BJ (cell line): Measurements from ENCODE around the gene GIMAP1. TPM values are rescaled to one million over a fixed set of nuclear protein-coding genes. Genes with fewer than 3 reads are reported as not detected.

Experiments used
- CTCF ChIA-PET: fragments of 350-600 bp; formaldehyde crosslinking; extraction: SDS; loops from one replicate; lab custom pipeline; 2021; ENCODE audit warnings: antibody characterized with exemption, inconsistent platforms; lab: Yijun Ruan, JAX
- POLR2A ChIA-PET: fragments of 300-600 bp; sonication (Branson Sonifier 250); formaldehyde crosslinking; extraction: SDS; loops from one replicate; lab custom pipeline; 2021; ENCODE audit warnings: antibody characterized with exemption; lab: Charles Lee
- DNase-seq: peaks from one replicate; pipeline ENCODE4 v3.0.0-alpha.2; 2011; ENCODE audit warnings: low read depth
- H3K27me3 ChIP-seq: 2 replicates; pipeline ENCODE4 v1.6.0; 2011; ENCODE audit warnings: low read length; ENCODE audit not compliant: control insufficient read depth, insufficient read depth
- H3K36me3 ChIP-seq: 2 replicates; pipeline ENCODE4 v1.5.1; 2011; ENCODE audit warnings: low read length; ENCODE audit not compliant: control insufficient read depth, insufficient read depth
- H3K4me3 ChIP-seq: 2 replicates; pipeline ENCODE4 v1.5.1; 2011; ENCODE audit warnings: low read depth, mild to moderate bottlenecking, control low read depth, low read length
- CTCF ChIP-seq: IDR thresholded peaks from 2 replicates; pipeline ENCODE4 v1.5.1; 2011; ENCODE audit warnings: low read depth, mild to moderate bottlenecking, control low read depth, inconsistent platforms, low read length, moderate library complexity; ENCODE audit not compliant: insufficient read depth
- polyA plus RNA-seq: library from polyadenylated mRNA; depleted of rRNA; stranded (reverse); fragments of >200 nt; gene quantifications from 2 replicates; pipeline ENCODE4 v1.2.3, GENCODE V29; 2011

Gene GIMAP1
- polyA plus RNA-seq, 1 experiment, result not detected

GRCh38 chr7:150734254-150734653 lies 17.8 kb downstream of the GIMAP1 start:
- Histone ChIP-seq H3K27me3 (no peaks in the 10 kb centered on the region), H3K4me3 (no peak overlapping the region), H3K36me3 (no peaks in the 10 kb centered on the region)
- no peak for TF ChIP-seq CTCF
- ChIA-PET POLR2A (no interaction called here), CTCF (no interaction called here)
- DNase-seq, result no peak

DNA sequence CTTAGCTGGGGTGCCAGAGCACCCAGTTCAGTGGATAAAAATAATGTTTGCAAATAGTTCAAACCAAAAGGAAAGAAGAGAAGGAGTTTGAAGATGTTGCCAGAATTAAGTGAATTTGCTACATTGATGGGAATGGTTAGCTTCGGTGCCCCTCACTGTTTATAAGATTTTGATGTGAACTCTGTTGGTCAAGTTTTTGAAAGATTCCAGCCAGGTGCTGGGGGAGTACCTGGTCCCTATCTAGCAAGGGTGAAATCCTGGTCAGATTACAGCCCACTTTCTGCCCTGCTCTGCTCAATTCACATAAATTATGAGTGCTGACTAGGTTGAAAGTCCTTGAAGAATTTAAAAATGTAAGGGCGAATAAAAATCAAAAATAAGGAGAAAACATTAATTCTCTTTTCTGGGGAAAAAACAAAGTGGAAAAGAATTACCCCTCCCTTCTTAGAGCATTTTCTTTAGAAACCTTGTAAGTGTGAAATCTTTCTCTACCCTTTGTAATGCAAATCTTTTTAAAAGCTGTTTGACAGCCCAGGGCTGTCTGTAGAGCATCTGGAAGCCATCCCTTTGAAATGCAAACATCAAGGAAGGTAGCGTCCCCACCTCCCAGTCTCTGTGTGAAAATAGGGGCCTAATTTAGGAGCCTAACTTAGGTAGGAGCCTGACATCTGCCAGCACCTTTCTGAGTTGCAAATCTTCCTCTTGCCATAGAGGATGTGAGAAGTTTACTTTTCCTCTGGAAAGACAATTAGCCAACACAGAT lies 19.4 kb downstream of the GIMAP1 start:
- no peak for DNase-seq
- H3K4me3 ChIP-seq, result no peak overlapping the region
- no peaks in the 10 kb centered on the region for H3K27me3 ChIP-seq
- no peaks in the 10 kb centered on the region for H3K36me3 ChIP-seq
- CTCF ChIA-PET, result no interaction called here
- POLR2A ChIA-PET, result no interaction called here
- no peak for TF ChIP-seq CTCF

DNA sequence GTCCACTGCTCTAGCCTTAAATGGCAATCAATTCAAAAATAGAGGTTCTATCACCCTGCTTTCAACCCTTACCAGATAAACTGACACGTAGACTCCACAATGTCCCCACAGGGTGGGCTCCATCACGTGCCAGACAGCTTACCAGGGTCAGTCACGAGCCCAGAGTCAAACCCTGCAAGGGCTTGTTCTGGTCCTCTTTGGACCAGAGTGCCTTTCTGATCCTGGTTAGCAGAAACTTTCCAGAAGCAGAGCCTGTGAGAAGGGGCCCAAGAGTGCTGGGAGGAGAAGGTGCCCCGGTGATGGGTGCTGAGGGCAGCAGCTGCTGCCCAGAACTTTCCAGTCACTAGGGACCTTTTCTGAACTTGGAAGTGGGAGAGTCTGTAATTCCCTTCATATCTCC lies 20.5 kb downstream of the GIMAP1 start:
- POLR2A ChIA-PET, result no interaction called here
- TF ChIP-seq CTCF, result no peak
- CTCF ChIA-PET, result interaction anchor here (0.5 kb wide), 1 partner anchor 447 kb away, joined by 3 read pairs; no protein-coding TSS in a partner anchor
- Histone ChIP-seq H3K36me3 (no peaks in the 10 kb centered on the region), H3K4me3 (no peak overlapping the region), H3K27me3 (no peaks in the 10 kb centered on the region)
- DNase-seq, result no peak

- CTCF ChIA-PET, result interaction anchor here (0.5 kb wide), 1 partner anchor 447 kb away, joined by 3 read pairs; no protein-coding TSS in a partner anchor
- DNase-seq, result no peak
- TF ChIP-seq CTCF, result no peak
- Histone ChIP-seq H3K27me3 (no peaks in the 10 kb centered on the region), H3K36me3 (no peaks in the 10 kb centered on the region), H3K4me3 (no peak within 1 kb of the TSS)
- POLR2A ChIA-PET, result no interaction called here
These were observed 21.0 kb downstream of the GIMAP1 start, which contains the start of gene GIMAP5 for GRCh38 chr7:150737265-150738055. TSS of gene GIMAP5 (plus strand) at chr7:150737418. CDS start at chr7:150740885, 3,467 bp downstream.

DNA sequence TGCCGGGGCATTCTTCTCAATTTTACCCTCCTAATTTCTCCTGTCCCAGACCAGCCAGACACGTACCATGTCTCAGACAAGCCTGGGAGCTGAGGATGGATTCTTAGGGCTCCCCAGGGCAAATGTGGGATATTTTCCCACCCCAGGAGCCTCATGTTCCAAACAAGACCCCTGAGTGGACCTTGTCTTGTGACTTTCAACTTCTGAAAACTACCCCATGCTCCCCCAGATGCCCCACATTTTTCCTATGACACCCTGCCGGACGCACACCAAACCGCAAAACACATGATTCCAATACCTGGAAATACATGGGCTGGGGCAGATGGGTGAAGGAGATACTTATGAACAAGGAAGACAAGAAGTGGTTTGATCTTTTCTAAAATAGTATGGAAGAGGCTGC lies 21.7 kb downstream of the GIMAP1 start:
- no peak overlapping the region for H3K4me3 ChIP-seq
- H3K36me3 ChIP-seq, result no peaks in the 10 kb centered on the region
- no peak for DNase-seq
- no peak for TF ChIP-seq CTCF
- H3K27me3 ChIP-seq, result no peaks in the 10 kb centered on the region
- CTCF ChIA-PET, result no interaction called here
- POLR2A ChIA-PET, result no interaction called here
